Measurements from ENCODE around the gene SH3PXD2B.

DNA sequence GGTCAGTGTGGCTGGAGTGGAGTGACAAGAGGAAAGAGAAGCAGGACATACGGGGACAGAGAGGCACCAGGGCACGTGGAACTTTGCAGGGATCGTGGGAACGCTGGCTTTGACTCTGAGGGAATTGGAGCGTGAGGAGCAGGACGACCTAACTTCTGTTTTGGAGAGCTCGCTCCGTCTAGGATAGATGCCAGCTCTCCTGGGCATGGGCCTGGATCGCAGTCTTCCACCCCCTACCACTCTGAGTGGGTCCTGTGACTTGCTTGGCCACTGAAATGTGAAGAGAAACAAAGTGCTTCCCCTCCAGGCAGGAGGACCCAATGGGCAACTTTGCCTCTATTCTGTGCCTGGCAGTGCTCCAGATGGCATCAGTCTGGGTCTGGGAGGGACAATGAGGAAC lies 8.7 kb upstream of the SH3PXD2B start:
- no peak for TF ChIP-seq CTCF (IDR thresholded peaks at IDR 0.05)
- no peak for TF ChIP-seq POLR2A (IDR thresholded peaks at IDR 0.05)
